NB4 (cell line): ENCODE measurements around the gene CYYR1.

Experiments used
- CTCF ChIP-seq: IDR thresholded peaks from one replicate; pipeline ENCODE4 v1.5.1; 2012; ENCODE audit warnings: low read depth, low read length
- MAX ChIP-seq: IDR thresholded peaks from 2 replicates; pipeline ENCODE4 v1.6.1; 2011; ENCODE audit warnings: low read depth, low read length
- MYC ChIP-seq: IDR thresholded peaks from 2 replicates; pipeline ENCODE4 v1.6.1; 2011; ENCODE audit warnings: low read depth, low read length
- POLR2A ChIP-seq: IDR thresholded peaks from 2 replicates; pipeline ENCODE4 v1.6.1; 2011; ENCODE audit warnings: mild to moderate bottlenecking; ENCODE audit not compliant: insufficient read length; ENCODE audit errors: extremely low read depth

GRCh38 chr21:26473471-26473870 lies 99.6 kb downstream of the CYYR1 start:
- TF ChIP-seq CTCF = no peak
- TF ChIP-seq POLR2A = no peak
- no peak for TF ChIP-seq MYC
- TF ChIP-seq MAX = no peak
